Upper lobe of left lung (tissue), 6 donors: ENCODE data around the gene TTC39C. TPM values are rescaled to one million over a fixed set of nuclear protein-coding genes. Genes with fewer than 3 reads are reported as not detected.

Experiments used
- ATAC-seq, 2 donors: fragments of 200-7000 bp; cut with Tn5 transposase; one replicate each; pipeline ENCODE4 v1.9.1; 2022; ENCODE audit warnings: mild to moderate bottlenecking in 2 of 2, moderate library complexity in 2 of 2; ENCODE audit not compliant: low FRiP score in 2 of 2
- DNase-seq, 2 donors: peaks; one replicate each; pipeline ENCODE4 v3.0.0-alpha.2; 2019 to 2020
- H3K27ac ChIP-seq, 4 donors: fragments of 200-600 bp; sonication (generic); one replicate each; pipeline ENCODE4 v1.5.1; 2016 to 2019
- H3K27me3 ChIP-seq, 4 donors: fragments of 200-600 bp; sonication (generic); one replicate each; pipeline ENCODE4 v1.5.1; 2017 to 2019
- H3K36me3 ChIP-seq, 4 donors: fragments of 200-600 bp; sonication (generic); one replicate each; pipeline ENCODE4 v1.5.1; 2016 to 2019
- H3K4me1 ChIP-seq, 4 donors: fragments of 200-600 bp; sonication (generic); one replicate each; pipeline ENCODE4 v1.5.1; 2018 to 2019
- H3K4me3 ChIP-seq, 4 donors: fragments of 200-600 bp; sonication (generic); one replicate each; pipeline ENCODE4 v1.5.1; 2017 to 2019; ENCODE audit warnings: mild to moderate bottlenecking in 2 of 4, moderate library complexity in 1 of 4
- H3K9me3 ChIP-seq, 4 donors: fragments of 200-600 bp; sonication (generic); one replicate each; pipeline ENCODE4 v1.5.1; 2018 to 2019
- EP300 ChIP-seq, 4 donors: sonication (generic); formaldehyde crosslinking; IDR thresholded peaks; one replicate each; pipeline ENCODE4 v1.5.1; 2017; ENCODE audit warnings: antibody characterized with exemption in 4 of 4, control low read depth in 2 of 4
- POLR2A ChIP-seq, 4 donors: fragments of 450-650 bp; IDR thresholded peaks; one replicate each; pipeline ENCODE4 v1.5.1; 2016 to 2017; ENCODE audit warnings: antibody characterized with exemption in 4 of 4, mild to moderate bottlenecking in 2 of 4
- POLR2AphosphoS5 ChIP-seq, 2 donors: sonication (generic); formaldehyde crosslinking; IDR thresholded peaks; one replicate each; pipeline ENCODE4 v1.5.1; 2017; ENCODE audit warnings: antibody characterized with exemption in 2 of 2
- WGBS, 2 donors: methylation state at CpG; one replicate each; pipeline ENCODE4 v1.1.5; 2017 to 2018; 5-methylcytosine and 5-hydroxymethylcytosine counted together
- total RNA-seq, 6 donors: library from RNA; depleted of rRNA in 4 of 6; stranded (reverse); fragments of >200 nt in 4 of 6; gene quantifications; one replicate each; pipeline versions ENCODE4 v1.1.0 to v1.2.1, GENCODE V29; 2016 to 2021
- TF ChIP-seq, protein P1 (sequence below), 6 experiments: fragments of 450-650 bp in 4 of 6; fragments of 200-600 bp in 2 of 6; sonication (generic) in 2 of 6; IDR thresholded peaks; one replicate each; pipeline ENCODE4 v1.5.1; 2016 to 2019; ENCODE audit warnings: antibody characterized with exemption in 6 of 6
- donor health status: DM: no; HTN: no; CAD: no; lungs with moderate emphysema.
- donor health status: DM: no; HTN: yes; CAD: no; lungs with severe emphysema.

Gene TTC39C
- total RNA-seq, 6 donors from 2014 or later: 12.8 to 31.5 (median 19.5) TPM

DNA sequence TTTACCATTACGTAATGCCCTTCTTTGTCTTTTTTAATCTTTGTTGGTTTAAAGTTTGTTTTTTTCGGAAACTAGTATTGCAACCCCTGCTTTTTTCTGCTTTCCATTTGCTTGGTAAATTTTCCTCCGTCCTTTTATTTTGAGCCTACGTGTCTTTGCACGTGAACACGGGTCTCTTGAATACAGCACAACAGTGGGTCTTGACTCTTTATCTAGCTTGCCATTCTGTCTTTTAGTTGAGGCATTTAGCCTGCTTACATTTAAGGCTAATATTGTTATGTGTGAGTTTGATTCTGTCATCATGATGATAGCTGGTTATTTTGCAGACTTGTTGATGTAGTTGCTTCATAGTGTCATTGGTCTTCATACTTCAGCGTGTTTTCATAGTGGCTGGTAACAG, 37.5 kb upstream of the TTC39C start:
- no peaks in the 10 kb centered on the region for H3K27me3 ChIP-seq
- H3K9me3 ChIP-seq: no peaks in the 10 kb centered on the region
- no peak for DNase-seq
- no peaks in the 10 kb centered on the region for H3K36me3 ChIP-seq
- ATAC-seq: no peak
- TF ChIP-seq EP300 (IDR thresholded peaks at IDR 0.05): no peak
- no peak for TF ChIP-seq POLR2AphosphoS5 (IDR thresholded peaks at IDR 0.05)
- no peak for TF ChIP-seq POLR2A (IDR thresholded peaks at IDR 0.05)
- TF ChIP-seq, protein P1, sequence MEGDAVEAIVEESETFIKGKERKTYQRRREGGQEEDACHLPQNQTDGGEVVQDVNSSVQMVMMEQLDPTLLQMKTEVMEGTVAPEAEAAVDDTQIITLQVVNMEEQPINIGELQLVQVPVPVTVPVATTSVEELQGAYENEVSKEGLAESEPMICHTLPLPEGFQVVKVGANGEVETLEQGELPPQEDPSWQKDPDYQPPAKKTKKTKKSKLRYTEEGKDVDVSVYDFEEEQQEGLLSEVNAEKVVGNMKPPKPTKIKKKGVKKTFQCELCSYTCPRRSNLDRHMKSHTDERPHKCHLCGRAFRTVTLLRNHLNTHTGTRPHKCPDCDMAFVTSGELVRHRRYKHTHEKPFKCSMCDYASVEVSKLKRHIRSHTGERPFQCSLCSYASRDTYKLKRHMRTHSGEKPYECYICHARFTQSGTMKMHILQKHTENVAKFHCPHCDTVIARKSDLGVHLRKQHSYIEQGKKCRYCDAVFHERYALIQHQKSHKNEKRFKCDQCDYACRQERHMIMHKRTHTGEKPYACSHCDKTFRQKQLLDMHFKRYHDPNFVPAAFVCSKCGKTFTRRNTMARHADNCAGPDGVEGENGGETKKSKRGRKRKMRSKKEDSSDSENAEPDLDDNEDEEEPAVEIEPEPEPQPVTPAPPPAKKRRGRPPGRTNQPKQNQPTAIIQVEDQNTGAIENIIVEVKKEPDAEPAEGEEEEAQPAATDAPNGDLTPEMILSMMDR (IDR thresholded peaks at IDR 0.05): no peak
- H3K4me1 ChIP-seq: no peaks in the 10 kb centered on the region
- H3K27ac ChIP-seq: no peak overlapping the region
- WGBS, 2 donors: 94 to 97% methylated on average over 7 of the region's 7 CpGs
- no peak overlapping the region for H3K4me3 ChIP-seq

DNA sequence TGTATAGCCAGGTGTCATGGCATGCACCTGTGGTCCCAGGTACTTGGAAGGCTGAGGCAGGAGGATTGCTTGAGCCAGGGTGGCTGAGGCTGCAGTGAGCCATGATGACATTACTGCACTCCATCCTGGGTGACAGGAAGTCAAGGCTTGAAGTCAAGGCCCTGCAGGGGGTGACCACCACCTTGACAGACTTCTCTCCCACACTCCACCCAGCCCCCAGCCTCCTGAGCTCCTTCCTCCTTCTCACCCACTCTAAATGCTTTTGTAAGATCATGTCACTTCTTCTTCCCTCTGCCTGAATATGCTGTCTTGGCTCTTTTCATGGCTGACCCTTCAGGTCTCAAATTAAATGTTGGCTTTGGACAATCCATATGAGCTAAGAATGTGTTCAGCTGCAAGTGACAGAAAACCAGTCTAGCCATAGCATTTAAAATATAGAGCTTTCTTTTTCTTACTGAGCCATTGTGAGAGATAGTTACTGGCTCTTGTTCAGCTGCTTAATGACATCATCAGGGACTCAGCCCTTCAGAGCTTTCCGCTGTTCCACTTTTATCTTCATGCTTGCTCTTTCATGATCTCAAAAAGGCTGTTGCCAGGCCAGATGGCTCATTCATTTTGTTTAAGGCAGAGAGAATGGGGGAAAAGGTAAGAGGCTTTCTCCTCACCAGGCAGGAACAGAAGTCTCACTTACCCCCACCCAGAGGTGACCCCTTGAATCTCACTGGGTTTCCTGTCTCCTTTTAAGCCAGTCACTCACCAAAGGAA, 36.7 kb upstream of the TTC39C start:
- Histone ChIP-seq H3K36me3 (no peaks in the 10 kb centered on the region), H3K27ac (no peak overlapping the region), H3K4me3 (no peak overlapping the region), H3K4me1 (no peaks in the 10 kb centered on the region), H3K9me3 (no peaks in the 10 kb centered on the region), H3K27me3 (no peaks in the 10 kb centered on the region)
- DNase-seq (no peak), ATAC-seq (peak; percentile 55 to 84)
- 85 to 92% methylated on average over 1 of the region's 1 CpG for WGBS, 2 donors
- TF ChIP-seq POLR2AphosphoS5 (IDR thresholded peaks at IDR 0.05) (no peak), EP300 (IDR thresholded peaks at IDR 0.05) (no peak), POLR2A (IDR thresholded peaks at IDR 0.05) (no peak)
- TF ChIP-seq, protein P1 (IDR thresholded peaks at IDR 0.05): no peak

DNA sequence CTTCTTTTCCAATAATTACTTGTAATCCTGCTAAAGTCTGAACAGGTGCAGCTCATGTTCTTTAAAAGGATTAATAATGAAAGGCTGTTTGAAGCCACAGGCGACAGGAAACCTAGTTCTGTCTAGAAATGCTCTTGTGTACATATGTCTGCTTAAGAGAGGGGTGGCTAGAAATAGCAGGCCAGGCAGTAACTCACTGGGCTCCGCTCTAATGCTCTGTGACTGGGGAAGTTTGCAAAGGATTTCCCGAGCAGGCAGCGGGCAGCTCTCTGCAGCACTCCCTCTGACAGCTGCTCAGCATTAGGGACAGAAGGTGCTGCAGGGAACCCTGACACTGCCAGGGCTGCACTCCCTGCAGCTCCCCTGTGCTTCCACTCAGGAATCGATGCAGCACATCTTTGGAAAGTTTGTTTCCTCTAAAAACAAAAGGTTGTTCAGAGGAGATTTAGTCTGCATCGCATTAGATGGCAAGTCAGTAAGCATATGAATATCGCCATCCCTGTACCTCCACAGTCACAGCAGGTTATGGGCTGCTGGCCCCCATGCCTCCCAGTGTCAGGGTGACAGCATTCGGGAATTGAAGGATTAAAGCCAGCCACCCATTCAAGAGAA, 33.1 kb upstream of the TTC39C start:
- Histone ChIP-seq H3K27ac (no peak overlapping the region), H3K36me3 (no peaks in the 10 kb centered on the region), H3K27me3 (no peaks in the 10 kb centered on the region), H3K4me1 (no peaks in the 10 kb centered on the region), H3K9me3 (no peaks in the 10 kb centered on the region), H3K4me3 (no peak overlapping the region)
- DNase-seq (no peak), ATAC-seq (no peak)
- WGBS, 2 donors: 65 to 74% methylated on average over 8 of the region's 8 CpGs
- TF ChIP-seq, protein P1 (IDR thresholded peaks at IDR 0.05): no peak
- TF ChIP-seq POLR2A (IDR thresholded peaks at IDR 0.05) (no peak), EP300 (IDR thresholded peaks at IDR 0.05) (no peak), POLR2AphosphoS5 (IDR thresholded peaks at IDR 0.05) (no peak)

DNA sequence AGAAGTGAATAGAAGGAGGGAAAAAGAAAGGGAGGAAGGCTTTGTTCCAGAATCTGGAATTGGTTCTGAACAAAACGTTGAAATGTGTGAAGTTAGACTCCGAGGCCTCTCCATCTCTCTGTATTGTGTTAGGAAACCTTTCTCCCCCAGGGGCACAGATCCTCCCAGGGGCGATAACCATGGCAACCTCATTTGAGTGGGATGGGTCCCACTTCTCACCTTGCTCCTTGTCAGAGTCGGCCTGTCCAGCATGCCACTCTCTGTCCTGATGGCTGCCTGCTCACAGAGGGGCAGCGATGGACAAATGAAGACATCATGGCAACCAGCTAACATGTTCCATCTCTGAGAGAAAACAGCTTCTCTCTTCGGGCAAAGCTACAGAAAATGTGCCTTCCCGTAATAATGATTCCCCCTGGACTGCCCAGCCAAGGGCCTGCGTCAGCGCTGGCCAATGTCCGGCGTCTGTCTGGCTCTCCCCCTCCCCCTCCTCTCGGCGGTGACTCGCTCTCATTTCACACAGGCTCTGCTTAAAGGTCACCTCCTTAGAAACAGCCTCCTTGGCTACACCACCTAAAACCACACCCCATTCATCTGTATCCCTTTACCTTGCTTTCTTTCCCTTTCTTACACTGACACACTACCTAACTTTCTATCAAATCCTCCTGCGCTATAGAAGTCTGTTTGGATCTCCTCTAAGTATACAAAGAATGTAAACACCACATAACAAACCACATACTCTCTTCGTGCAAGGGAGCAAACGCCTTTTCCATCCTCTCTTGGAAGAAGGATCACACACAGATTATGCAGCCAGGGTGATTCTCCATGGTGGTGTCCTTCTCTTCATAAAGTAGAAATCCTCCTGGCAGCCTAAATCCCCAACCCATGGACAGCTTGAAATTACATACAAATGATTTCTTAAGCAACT, 32.1 kb upstream of the TTC39C start:
- DNase-seq (peak in 1 of 2 donors; percentile 86), ATAC-seq (peak; percentile 39 to 87)
- no peaks in the 10 kb centered on the region for H3K27me3 ChIP-seq
- WGBS, 2 donors: 54 to 77% methylated on average over 14 to 17 of the region's 17 CpGs
- H3K9me3 ChIP-seq: no peaks in the 10 kb centered on the region
- no peak overlapping the region for H3K27ac ChIP-seq
- TF ChIP-seq POLR2AphosphoS5 (IDR thresholded peaks at IDR 0.05) (peak in 1 of 2 donors; percentile 22), EP300 (IDR thresholded peaks at IDR 0.05) (no peak), POLR2A (IDR thresholded peaks at IDR 0.05) (no peak)
- TF ChIP-seq, protein P1 (IDR thresholded peaks at IDR 0.05): no peak
- no peaks in the 10 kb centered on the region for H3K4me1 ChIP-seq
- H3K36me3 ChIP-seq: no peaks in the 10 kb centered on the region
- H3K4me3 ChIP-seq: no peak overlapping the region
